Keratinocyte (primary cell): ENCODE results near the gene HDAC8. TPM values are rescaled to one million over a fixed set of nuclear protein-coding genes. Genes with fewer than 3 reads are reported as not detected.

Experiments
- DNase-seq: peaks from one replicate; pipeline ENCODE4 v3.0.0-alpha.2; 2011; ENCODE audit warnings: low read depth, missing footprints, low spot score
- FAIRE-seq: peaks from 2 replicates; lab custom pipeline; 2011; peaks lifted over from hg19 to GRCh38; lab: Jason Lieb, UNC
- H2AFZ ChIP-seq: 2 replicates; pipeline ENCODE4 v1.6.0; 2012; ENCODE audit warnings: low read length, control low read depth, inconsistent platforms; ENCODE audit not compliant: control insufficient read depth
- H3K27ac ChIP-seq: 2 replicates; pipeline ENCODE4 v1.5.1; 2011; ENCODE audit warnings: low read length; ENCODE audit not compliant: control insufficient read depth, insufficient read depth
- H3K27me3 ChIP-seq: 3 replicates; pipeline ENCODE4 v1.6.0; 2011; ENCODE audit warnings: low read length; ENCODE audit not compliant: control insufficient read depth, insufficient read depth; ENCODE audit errors: extremely low read depth
- H3K36me3 ChIP-seq, 2 experiments: 2 replicates in 1 of 2; 3 replicates in 1 of 2; pipeline ENCODE4 v1.5.1; 2011; ENCODE audit warnings: low read length in 2 of 2, mild to moderate bottlenecking in 1 of 2; ENCODE audit not compliant: control insufficient read depth in 2 of 2, insufficient read depth in 2 of 2; ENCODE audit errors: extremely low read depth in 1 of 2
- H3K4me1 ChIP-seq: 3 replicates; pipeline ENCODE4 v1.5.1; 2011; ENCODE audit warnings: low read length; ENCODE audit not compliant: control insufficient read depth, insufficient read depth; ENCODE audit errors: extremely low read depth
- H3K4me2 ChIP-seq: 3 replicates; pipeline ENCODE4 v1.6.0; 2011; ENCODE audit warnings: low read depth, low read length; ENCODE audit not compliant: control insufficient read depth, insufficient read depth; ENCODE audit errors: extremely low read depth
- H3K4me3 ChIP-seq, 3 experiments: fragments of 200-600 bp in 1 of 3; sonication (generic) in 1 of 3; 2 replicates in 2 of 3; 3 replicates in 1 of 3; pipeline ENCODE4 v1.5.1; 2011 to 2016; ENCODE audit warnings: low read length in 3 of 3, mild to moderate bottlenecking in 3 of 3, control low read depth in 2 of 3, inconsistent platforms in 1 of 3, low read depth in 1 of 3, mixed read lengths in 1 of 3, mixed run types in 1 of 3, moderate library complexity in 1 of 3; ENCODE audit not compliant: control insufficient read depth in 2 of 3, insufficient read depth in 2 of 3; ENCODE audit errors: extremely low read depth in 1 of 3
- H3K79me2 ChIP-seq: 2 replicates; pipeline ENCODE4 v1.6.0; 2012; ENCODE audit warnings: low read length; ENCODE audit not compliant: control insufficient read depth, insufficient read depth
- H3K9ac ChIP-seq: 3 replicates; pipeline ENCODE4 v1.6.0; 2011; ENCODE audit warnings: low read length; ENCODE audit not compliant: control insufficient read depth, insufficient read depth; ENCODE audit errors: extremely low read depth
- H3K9me1 ChIP-seq: 3 replicates; pipeline ENCODE4 v1.6.0; 2011; ENCODE audit warnings: low read length; ENCODE audit not compliant: control insufficient read depth, insufficient read depth; ENCODE audit errors: extremely low read depth
- H3K9me3 ChIP-seq: 2 replicates; pipeline ENCODE4 v1.5.1; 2012; ENCODE audit warnings: low read depth, low read length; ENCODE audit not compliant: control insufficient read depth
- H4K20me1 ChIP-seq: 3 replicates; pipeline ENCODE4 v1.6.0; 2011; ENCODE audit warnings: low read length; ENCODE audit not compliant: control insufficient read depth, insufficient read depth; ENCODE audit errors: extremely low read depth
- EZH2 ChIP-seq: IDR thresholded peaks from one replicate; pipeline ENCODE4 v1.6.1; 2012; ENCODE audit warnings: inconsistent platforms, mild to moderate bottlenecking, low read length, moderate library complexity
- dilution Hi-C: fragments of 300-500 bp; cut with MboI; formaldehyde crosslinking; loops from one replicate; pipeline ENCODE4 v1.7.0; 2020; ENCODE audit warnings: low sequenced_read_pairs; ENCODE audit not compliant: extremely low pct_ligation_motif_present
- polyA plus RNA-seq, 5 experiments: library from polyadenylated mRNA; depleted of rRNA in 3 of 5; stranded (reverse) in 3 of 5; stranded (forward) in 1 of 5; unstranded in 1 of 5; fragments of >200 nt; gene quantifications; 1 replicate in 1 of 5; 2 replicates in 3 of 5; 3 replicates in 1 of 5; pipeline versions ENCODE4 v1.2.1 to v1.2.3, GENCODE V29; 2011 to 2012; ENCODE audit warnings: missing spikeins in 2 of 5, low read depth in 1 of 5, low replicate concordance in 1 of 5
- TF ChIP-seq, protein P1 (sequence below), 3 experiments: IDR thresholded peaks in 1 of 3; conservative IDR thresholded peaks in 1 of 3; optimal IDR thresholded peaks in 1 of 3; 2 replicates in 2 of 3; 3 replicates in 1 of 3; pipeline versions ENCODE3 to v1.5.1; 2011; ENCODE audit warnings: low read length in 3 of 3, mild to moderate bottlenecking in 3 of 3, moderate library complexity in 2 of 3, control low read depth in 1 of 3, inconsistent platforms in 1 of 3; ENCODE audit not compliant: insufficient read depth in 2 of 3; ENCODE audit errors: extremely low read depth in 1 of 3

The HDAC8 gene
- polyA plus RNA-seq, 1 donor (not counting 4 experiments of a cell fraction or from before 2014, with no cell fraction given) = 27.3 TPM

DNA sequence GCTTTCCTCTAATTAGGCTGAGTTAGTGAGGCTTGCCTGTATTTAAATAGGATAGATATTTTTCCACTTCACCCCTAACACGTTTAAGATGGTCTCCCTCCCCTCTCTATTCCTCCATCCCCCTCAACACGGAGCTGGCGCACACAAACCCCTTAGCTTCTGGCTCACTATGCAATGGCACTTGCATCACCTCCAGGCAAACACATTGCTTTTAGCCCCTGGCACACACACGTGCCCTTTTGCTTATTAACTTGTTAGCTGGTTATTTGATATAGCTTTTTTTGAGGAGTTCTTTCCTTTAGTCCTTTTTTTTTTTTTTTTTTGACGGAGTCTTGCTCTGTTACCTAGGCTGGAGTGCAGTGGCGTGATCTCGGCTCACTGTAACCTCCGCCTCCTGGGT lies 94.3 kb downstream of the HDAC8 start:
- Histone ChIP-seq H3K9ac (no peak overlapping the region), H3K4me1 (no peaks in the 10 kb centered on the region), H3K4me2 (no peak overlapping the region), H3K79me2 (no peaks in the 10 kb centered on the region), H3K27ac (no peak overlapping the region), H3K27me3 (no peaks in the 10 kb centered on the region), H3K9me1 (no peaks in the 10 kb centered on the region), H3K9me3 (no peaks in the 10 kb centered on the region), H3K4me3 (no peak overlapping the region), H3K36me3 (no peaks in the 10 kb centered on the region), H2AFZ (no peak overlapping the region), H4K20me1 (no peaks in the 10 kb centered on the region)
- no peak for FAIRE-seq
- DNase-seq = no peak
- no peak for TF ChIP-seq EZH2
- TF ChIP-seq, protein P1, sequence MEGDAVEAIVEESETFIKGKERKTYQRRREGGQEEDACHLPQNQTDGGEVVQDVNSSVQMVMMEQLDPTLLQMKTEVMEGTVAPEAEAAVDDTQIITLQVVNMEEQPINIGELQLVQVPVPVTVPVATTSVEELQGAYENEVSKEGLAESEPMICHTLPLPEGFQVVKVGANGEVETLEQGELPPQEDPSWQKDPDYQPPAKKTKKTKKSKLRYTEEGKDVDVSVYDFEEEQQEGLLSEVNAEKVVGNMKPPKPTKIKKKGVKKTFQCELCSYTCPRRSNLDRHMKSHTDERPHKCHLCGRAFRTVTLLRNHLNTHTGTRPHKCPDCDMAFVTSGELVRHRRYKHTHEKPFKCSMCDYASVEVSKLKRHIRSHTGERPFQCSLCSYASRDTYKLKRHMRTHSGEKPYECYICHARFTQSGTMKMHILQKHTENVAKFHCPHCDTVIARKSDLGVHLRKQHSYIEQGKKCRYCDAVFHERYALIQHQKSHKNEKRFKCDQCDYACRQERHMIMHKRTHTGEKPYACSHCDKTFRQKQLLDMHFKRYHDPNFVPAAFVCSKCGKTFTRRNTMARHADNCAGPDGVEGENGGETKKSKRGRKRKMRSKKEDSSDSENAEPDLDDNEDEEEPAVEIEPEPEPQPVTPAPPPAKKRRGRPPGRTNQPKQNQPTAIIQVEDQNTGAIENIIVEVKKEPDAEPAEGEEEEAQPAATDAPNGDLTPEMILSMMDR (optimal IDR thresholded peaks at IDR 0.05 in 1 of 3, IDR thresholded peaks at IDR 0.05 in 1 of 3, conservative IDR thresholded peaks at IDR 0.05 in 1 of 3; ENCODE audit: extremely low read depth in 1 of 3, insufficient read depth in 2 of 3, low read length in 3 of 3) = no peak
- dilution Hi-C loops = no loop called here

DNA sequence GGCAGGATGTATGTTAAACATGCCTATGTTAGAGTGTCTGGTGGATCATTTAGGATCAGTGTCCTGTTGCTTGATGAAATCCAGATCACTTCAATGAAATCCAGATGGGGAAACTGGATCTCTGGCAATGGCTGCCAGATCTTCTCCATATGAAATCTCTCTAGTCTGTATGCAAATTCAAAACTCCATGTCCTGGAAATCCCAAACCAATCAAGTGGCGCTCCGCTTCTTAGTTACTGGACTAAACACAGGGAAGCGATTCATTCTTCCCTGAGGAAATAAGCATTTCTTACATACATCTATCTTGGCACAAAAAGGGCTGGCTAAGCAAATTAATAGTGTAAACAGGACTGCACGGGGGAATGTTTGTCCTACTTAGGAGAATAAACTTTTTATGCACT lies 94.9 kb downstream of the HDAC8 start:
- Histone ChIP-seq H3K79me2 (no peaks in the 10 kb centered on the region), H3K9me3 (no peaks in the 10 kb centered on the region), H3K4me2 (no peak overlapping the region), H3K27me3 (no peaks in the 10 kb centered on the region), H3K9ac (no peak overlapping the region), H4K20me1 (no peaks in the 10 kb centered on the region), H3K4me3 (no peak overlapping the region), H3K36me3 (no peaks in the 10 kb centered on the region), H2AFZ (no peak overlapping the region), H3K27ac (no peak overlapping the region), H3K9me1 (no peaks in the 10 kb centered on the region), H3K4me1 (no peaks in the 10 kb centered on the region)
- DNase-seq (no peak), FAIRE-seq (no peak)
- TF ChIP-seq, protein P1 (optimal IDR thresholded peaks at IDR 0.05 in 1 of 3, IDR thresholded peaks at IDR 0.05 in 1 of 3, conservative IDR thresholded peaks at IDR 0.05 in 1 of 3; ENCODE audit: extremely low read depth in 1 of 3, insufficient read depth in 2 of 3, low read length in 3 of 3) = no peak
- TF ChIP-seq EZH2 = no peak
- dilution Hi-C loops = no loop called here
